BLaER1 (cell line): ENCODE data around the gene CDC42EP3.
A peak's percentile ranks its signal among the peaks of the same experiment; 100 is the strongest.

Source experiments
- H3K27ac ChIP-seq: shearing (Covaris generic); formaldehyde crosslinking; 2 replicates; pipeline ENCODE4 v1.8.1; 2022
- H3K27me3 ChIP-seq: shearing (Covaris generic); formaldehyde crosslinking; 2 replicates; pipeline ENCODE4 v1.8.1; 2022
- H3K36me3 ChIP-seq: shearing (Covaris generic); formaldehyde crosslinking; 2 replicates; pipeline ENCODE4 v1.8.1; 2022
- H3K4me1 ChIP-seq: shearing (Covaris generic); formaldehyde crosslinking; 2 replicates; pipeline ENCODE4 v1.8.1; 2022
- H3K4me2 ChIP-seq: shearing (Covaris generic); formaldehyde crosslinking; 2 replicates; pipeline ENCODE4 v1.8.1; 2022
- H3K4me3 ChIP-seq: shearing (Covaris generic); formaldehyde crosslinking; 2 replicates; pipeline ENCODE4 v1.8.1; 2022
- H3K9ac ChIP-seq: shearing (Covaris generic); formaldehyde crosslinking; 2 replicates; pipeline ENCODE4 v1.8.1; 2022
- H3K9me3 ChIP-seq: shearing (Covaris generic); formaldehyde crosslinking; 2 replicates; pipeline ENCODE4 v1.8.1; 2022
- H4K20me1 ChIP-seq: shearing (Covaris generic); formaldehyde crosslinking; 2 replicates; pipeline ENCODE4 v1.8.1; 2022
- Cebpa-rat ChIP-seq: shearing (Covaris generic); IDR thresholded peaks from 2 replicates; pipeline ENCODE4 v1.8.1; 2022

Gene CDC42EP3, protein sequence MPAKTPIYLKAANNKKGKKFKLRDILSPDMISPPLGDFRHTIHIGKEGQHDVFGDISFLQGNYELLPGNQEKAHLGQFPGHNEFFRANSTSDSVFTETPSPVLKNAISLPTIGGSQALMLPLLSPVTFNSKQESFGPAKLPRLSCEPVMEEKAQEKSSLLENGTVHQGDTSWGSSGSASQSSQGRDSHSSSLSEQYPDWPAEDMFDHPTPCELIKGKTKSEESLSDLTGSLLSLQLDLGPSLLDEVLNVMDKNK

GRCh38 chr2:37671009-37671815, at the start of gene CDC42EP3:
CDC42EP3 (minus strand) TSS chr2:37671642; CDS start chr2:37646587, 25,055 bp downstream.
- Histone ChIP-seq H3K9me3 (no peaks in the 10 kb centered on the region), H3K36me3 (no peaks in the 10 kb centered on the region), H3K4me3 (peak within 1 kb of the TSS; percentile 95), H4K20me1 (peaks cover 50% of the 10 kb centered on the region), H3K4me1 (peaks cover 76% of the 10 kb centered on the region), H3K9ac (peak within 1 kb of the TSS; percentile 84), H3K27me3 (peaks cover 13% of the 10 kb centered on the region), H3K4me2 (peak within 1 kb of the TSS; percentile 98), H3K27ac (peak within 1 kb of the TSS; percentile 83)
- TF ChIP-seq Cebpa-rat, result no peak

GRCh38 chr2:37721201-37721560, 49.7 kb upstream of the CDC42EP3 start:
- Histone ChIP-seq H3K4me3 (no peak overlapping the region), H3K4me1 (peaks cover 28% of the 10 kb centered on the region), H3K9ac (no peak overlapping the region; the same call in 1 of the 2 replicates), H3K9me3 (peaks cover 39% of the 10 kb centered on the region), H3K27me3 (no peaks in the 10 kb centered on the region), H3K36me3 (no peaks in the 10 kb centered on the region), H3K27ac (peak overlapping the region; percentile 52), H4K20me1 (no peaks in the 10 kb centered on the region), H3K4me2 (peak overlapping the region; percentile 69)
- TF ChIP-seq Cebpa-rat, result no peak

DNA sequence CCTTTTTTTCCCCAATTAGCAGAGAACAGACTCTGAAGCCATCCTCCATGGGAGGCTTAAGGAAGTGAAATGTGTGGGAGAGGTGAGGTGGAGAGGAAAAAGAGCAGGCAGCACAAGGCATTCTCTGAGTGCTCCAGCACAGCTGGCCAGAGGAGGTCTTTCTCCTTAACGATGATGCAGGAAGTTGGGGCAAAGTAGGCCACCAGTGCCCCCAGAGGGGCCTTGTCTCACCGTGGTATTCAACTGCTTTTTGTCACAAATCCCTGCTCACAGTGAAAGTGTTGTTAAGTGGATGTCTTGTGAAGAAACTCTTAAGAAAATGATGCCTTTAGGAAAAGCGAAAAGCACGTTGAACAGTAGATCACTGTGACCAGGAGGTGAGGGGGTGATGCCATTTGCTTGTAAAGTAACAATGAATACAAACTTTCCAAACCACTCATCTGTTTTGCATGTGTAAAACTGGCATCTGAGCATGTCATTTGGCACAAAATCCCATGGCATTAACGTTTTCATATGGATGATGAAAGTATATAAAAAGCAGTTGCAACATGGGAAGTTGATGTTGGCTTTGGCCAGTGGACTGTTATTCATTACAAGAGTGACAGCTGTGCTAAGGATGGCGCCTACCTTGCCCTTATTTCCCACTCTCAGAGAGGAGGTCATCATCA, 49.2 kb upstream of the CDC42EP3 start:
- TF ChIP-seq Cebpa-rat, result no peak
- Histone ChIP-seq H3K4me1 (peaks cover 28% of the 10 kb centered on the region), H3K9ac (no peak overlapping the region; the same call in 1 of the 2 replicates), H3K36me3 (no peaks in the 10 kb centered on the region), H3K27me3 (no peaks in the 10 kb centered on the region), H4K20me1 (no peaks in the 10 kb centered on the region), H3K4me3 (no peak overlapping the region), H3K4me2 (peak overlapping the region; percentile 69), H3K27ac (peak overlapping the region; percentile 52), H3K9me3 (peaks cover 39% of the 10 kb centered on the region)

DNA sequence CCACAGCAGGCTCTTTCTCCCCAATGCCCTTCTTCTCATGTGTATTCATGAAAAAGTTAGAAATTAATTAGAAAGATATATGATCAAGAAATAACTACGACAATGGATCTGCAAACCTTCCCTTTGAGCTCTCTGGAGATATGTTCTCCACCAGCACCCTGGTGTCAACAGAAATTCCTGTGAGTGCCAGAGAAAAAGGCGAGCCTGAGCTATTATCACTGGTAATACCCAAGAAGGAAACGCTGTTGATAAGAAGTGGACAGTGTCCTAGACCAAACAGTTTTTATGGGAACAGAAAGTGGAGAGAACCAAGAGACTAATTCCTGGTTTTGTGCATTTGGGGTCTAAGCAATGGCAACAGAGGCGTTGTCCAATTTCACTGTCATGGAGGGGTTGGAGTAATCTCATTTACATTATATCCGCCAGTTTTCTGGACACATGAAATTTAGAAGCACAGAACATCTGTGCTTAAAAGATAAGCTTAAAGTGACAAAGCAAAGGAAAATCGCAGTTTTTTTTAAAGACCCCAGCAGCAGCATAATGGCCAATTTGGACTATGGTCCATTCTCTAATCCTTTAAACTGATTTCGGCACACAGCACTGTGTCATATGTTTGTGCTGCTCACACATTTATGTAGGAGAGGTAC, 47.2 kb upstream of the CDC42EP3 start:
- no peaks in the 10 kb centered on the region for H4K20me1 ChIP-seq
- H3K27ac ChIP-seq, result no peak overlapping the region
- H3K27me3 ChIP-seq, result no peaks in the 10 kb centered on the region
- no peaks in the 10 kb centered on the region for H3K36me3 ChIP-seq
- no peak overlapping the region for H3K9ac ChIP-seq
- TF ChIP-seq Cebpa-rat, result no peak
- peaks cover 42% of the 10 kb centered on the region for H3K9me3 ChIP-seq
- H3K4me1 ChIP-seq, result peaks cover 32% of the 10 kb centered on the region
- no peak overlapping the region for H3K4me2 ChIP-seq
- H3K4me3 ChIP-seq, result no peak overlapping the region

- TF ChIP-seq Cebpa-rat, result no peak
- no peaks in the 10 kb centered on the region for H3K36me3 ChIP-seq
- peaks cover 43% of the 10 kb centered on the region for H3K4me1 ChIP-seq
- H3K27ac ChIP-seq, result peak overlapping the region; percentile 65
- H4K20me1 ChIP-seq, result no peaks in the 10 kb centered on the region
- peak overlapping the region; percentile 72 for H3K4me2 ChIP-seq
- peak overlapping the region; percentile 44; the same call in 1 of the 2 replicates for H3K9ac ChIP-seq
- no peaks in the 10 kb centered on the region for H3K27me3 ChIP-seq
- no peak overlapping the region; the same call in 1 of the 2 replicates for H3K4me3 ChIP-seq
- peaks cover 12% of the 10 kb centered on the region for H3K9me3 ChIP-seq
Observed at GRCh38 chr2:37713258-37713700, 41.8 kb upstream of the CDC42EP3 start.

GRCh38 chr2:37711831-37712230, 40.4 kb upstream of the CDC42EP3 start:
- no peak overlapping the region for H3K4me3 ChIP-seq
- H3K27ac ChIP-seq, result no peak overlapping the region
- no peaks in the 10 kb centered on the region for H3K27me3 ChIP-seq
- peaks cover 7% of the 10 kb centered on the region; the same call in 1 of the 2 replicates for H3K9me3 ChIP-seq
- no peak overlapping the region for H3K9ac ChIP-seq
- H3K4me1 ChIP-seq, result peaks cover 58% of the 10 kb centered on the region
- H4K20me1 ChIP-seq, result no peaks in the 10 kb centered on the region
- H3K36me3 ChIP-seq, result no peaks in the 10 kb centered on the region
- peak overlapping the region; percentile 78 for H3K4me2 ChIP-seq
- no peak for TF ChIP-seq Cebpa-rat

DNA sequence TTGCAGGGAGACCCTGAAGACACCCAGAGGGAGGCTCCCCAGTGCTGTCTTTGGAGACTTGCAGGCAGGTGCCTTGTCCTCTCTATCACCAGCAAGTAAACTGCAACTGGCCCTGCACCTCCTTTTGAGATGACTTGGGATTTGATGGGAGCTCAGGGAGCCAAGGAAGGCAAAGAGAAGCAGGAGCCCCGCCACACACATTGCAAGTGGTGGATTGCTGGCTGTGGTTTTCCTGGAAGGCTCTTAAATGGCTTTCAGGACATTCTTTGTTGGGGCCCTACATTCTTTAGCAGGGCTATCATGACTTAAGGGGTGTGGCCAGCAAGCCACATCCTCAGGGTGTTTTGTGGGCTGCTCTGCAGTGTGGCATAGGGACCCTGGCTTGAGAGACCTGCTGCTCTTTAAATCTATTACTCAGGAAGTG, 39.9 kb upstream of the CDC42EP3 start:
- no peaks in the 10 kb centered on the region for H4K20me1 ChIP-seq
- H3K27me3 ChIP-seq, result no peaks in the 10 kb centered on the region
- H3K9me3 ChIP-seq, result peaks cover 7% of the 10 kb centered on the region; the same call in 1 of the 2 replicates
- TF ChIP-seq Cebpa-rat, result no peak
- peak overlapping the region; percentile 14; the same call in 1 of the 2 replicates for H3K27ac ChIP-seq
- H3K4me3 ChIP-seq, result no peak overlapping the region
- H3K9ac ChIP-seq, result 0 out of 2 replicates have a peak overlapping the region, but pooled peaks have one; percentile 4
- no peaks in the 10 kb centered on the region for H3K36me3 ChIP-seq
- H3K4me2 ChIP-seq, result peak overlapping the region; percentile 78
- H3K4me1 ChIP-seq, result peaks cover 60% of the 10 kb centered on the region

DNA sequence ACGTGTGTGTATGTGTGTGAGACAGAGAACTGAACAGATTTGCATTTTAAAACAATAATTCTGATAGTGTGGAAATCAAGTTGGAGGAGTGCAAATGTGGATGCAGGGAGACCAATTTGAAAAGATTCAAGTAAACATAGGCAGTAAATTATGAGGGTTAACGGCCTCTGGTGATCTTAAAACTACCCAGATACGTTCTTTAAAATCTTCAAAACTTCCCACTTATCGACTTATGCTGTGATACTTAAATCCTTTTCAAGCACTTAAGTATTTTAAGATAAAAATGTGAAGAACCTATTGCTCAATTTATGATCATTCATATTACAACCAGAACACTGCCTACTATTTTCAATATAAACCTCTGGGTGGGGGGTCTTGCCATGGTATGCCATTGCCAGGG, 37.7 kb upstream of the CDC42EP3 start:
- no peak for TF ChIP-seq Cebpa-rat
- no peak overlapping the region for H3K9ac ChIP-seq
- no peaks in the 10 kb centered on the region for H4K20me1 ChIP-seq
- no peak overlapping the region for H3K4me2 ChIP-seq
- no peak overlapping the region for H3K4me3 ChIP-seq
- H3K9me3 ChIP-seq, result no peaks in the 10 kb centered on the region
- H3K4me1 ChIP-seq, result peaks cover 60% of the 10 kb centered on the region
- no peak overlapping the region for H3K27ac ChIP-seq
- H3K27me3 ChIP-seq, result no peaks in the 10 kb centered on the region
- no peaks in the 10 kb centered on the region for H3K36me3 ChIP-seq

DNA sequence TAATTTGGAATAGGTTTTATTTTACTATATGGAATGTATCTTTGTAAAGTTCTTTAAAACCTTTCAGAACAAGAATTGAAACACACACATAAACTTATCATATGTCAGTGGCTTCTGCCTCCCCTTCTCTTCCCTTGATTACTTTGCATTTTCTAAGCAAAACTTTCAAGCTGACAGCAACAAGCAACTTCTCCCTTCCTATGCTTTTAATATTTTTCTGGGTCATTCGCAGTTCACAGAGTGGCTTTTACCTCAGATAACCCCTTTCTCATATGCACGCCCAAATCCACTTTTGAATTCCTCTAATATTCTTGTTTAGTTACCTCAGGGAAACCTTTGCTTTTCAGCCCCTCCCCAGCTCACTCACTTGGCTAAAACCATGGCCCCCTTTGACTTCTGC, 36.7 kb upstream of the CDC42EP3 start:
- H3K27ac ChIP-seq, result no peak overlapping the region
- H3K4me2 ChIP-seq, result peak overlapping the region; percentile 3; the same call in 1 of the 2 replicates
- H4K20me1 ChIP-seq, result no peaks in the 10 kb centered on the region

More for the DNA sequence above, 36.7 kb upstream of the CDC42EP3 start:
- Histone ChIP-seq H3K27me3 (no peaks in the 10 kb centered on the region), H3K4me3 (no peak overlapping the region), H3K9me3 (peaks cover 6% of the 10 kb centered on the region), H3K36me3 (no peaks in the 10 kb centered on the region), H3K4me1 (peaks cover 52% of the 10 kb centered on the region), H3K9ac (no peak overlapping the region)
- no peak for TF ChIP-seq Cebpa-rat
